Left ventricle myocardium inferior (tissue), 1 donor: ENCODE results near the gene ALKBH4. TPM values are rescaled to one million over a fixed set of nuclear protein-coding genes. Genes with fewer than 3 reads are reported as not detected.
"Not testable (repeated sequence)": the region's sequence is repeated elsewhere in the genome, so short reads cannot be mapped to it uniquely, and the experiment has no call there.

Experiments used
- DNase-seq: peaks from one replicate; pipeline ENCODE4 v3.0.0-alpha.2; 2020
- H3K27ac ChIP-seq: fragments of 200-600 bp; replicated peaks from 2 replicates; pipeline ENCODE4 v1.8.0; 2021
- H3K27me3 ChIP-seq: fragments of 200-600 bp; 2 replicates; pipeline ENCODE4 v1.8.0; 2021; ENCODE audit warnings: low read depth
- H3K36me3 ChIP-seq: fragments of 200-600 bp; 2 replicates; pipeline ENCODE4 v1.8.0; 2021
- H3K4me1 ChIP-seq: fragments of 200-600 bp; 2 replicates; pipeline ENCODE4 v1.8.0; 2021
- H3K4me3 ChIP-seq: fragments of 200-600 bp; 2 replicates; pipeline ENCODE4 v1.8.0; 2021; ENCODE audit warnings: mild to moderate bottlenecking, moderate library complexity
- H3K9me3 ChIP-seq: fragments of 200-600 bp; replicated peaks from 2 replicates; pipeline ENCODE4 v1.8.0; 2021
- CTCF ChIP-seq: fragments of 200-600 bp; IDR thresholded peaks from 2 replicates; pipeline ENCODE4 v1.8.0; 2021; ENCODE audit warnings: antibody characterized with exemption, mild to moderate bottlenecking, borderline replicate concordance
- intact Hi-C: fragments of 100-400 bp; cut with micrococcal nuclease; formaldehyde crosslinking; loops from one replicate; pipeline ENCODE4 v1.11.0; 2022
- total RNA-seq: library from RNA; stranded (reverse); fragmentation: NEBNext Ultra II Directional; extraction: Animal tissue kit (Norgen Biotek cat#: 25700); gene quantifications from one replicate; pipeline ENCODE4 v1.2.1, GENCODE V29; 2021
- donor health status: DM: no; HTN: yes; CAD: no; lungs with severe emphysema.

Gene ALKBH4
- total RNA-seq, 1 donor from 2014 or later: 6.0 TPM

- intact Hi-C loops: no loop called here
- TF ChIP-seq CTCF: no peak
- peaks cover 44% of the 10 kb centered on the region for H3K36me3 ChIP-seq
- DNase-seq: no peak
- H3K27ac ChIP-seq: no peak overlapping the region
- no peaks in the 10 kb centered on the region for H3K27me3 ChIP-seq
- H3K4me3 ChIP-seq: no peak overlapping the region
- H3K4me1 ChIP-seq: peaks cover 18% of the 10 kb centered on the region
- no peaks in the 10 kb centered on the region for H3K9me3 ChIP-seq
Observed at GRCh38 chr7:102459221-102459844, 5.3 kb downstream of the ALKBH4 start.

GRCh38 chr7:102457352-102457924 lies 7.2 kb downstream of the ALKBH4 start:
- Histone ChIP-seq H3K4me3 (no peak overlapping the region), H3K4me1 (peaks cover 4% of the 10 kb centered on the region), H3K36me3 (peaks cover 44% of the 10 kb centered on the region), H3K9me3 (no peaks in the 10 kb centered on the region), H3K27me3 (no peaks in the 10 kb centered on the region), H3K27ac (no peak overlapping the region)
- DNase-seq: no peak
- intact Hi-C loops: no loop called here
- no peak for TF ChIP-seq CTCF

- H3K27ac ChIP-seq: no peak overlapping the region
- H3K4me1 ChIP-seq: peaks cover 4% of the 10 kb centered on the region
- H3K9me3 ChIP-seq: no peaks in the 10 kb centered on the region
- intact Hi-C loops: no loop called here
- DNase-seq: no peak
- TF ChIP-seq CTCF: no peak
- H3K4me3 ChIP-seq: no peak overlapping the region
- no peaks in the 10 kb centered on the region for H3K27me3 ChIP-seq
- H3K36me3 ChIP-seq: peaks cover 44% of the 10 kb centered on the region
Observed at GRCh38 chr7:102456327-102456726, 8.3 kb downstream of the ALKBH4 start.

GRCh38 chr7:102455596-102455995 lies 9.1 kb downstream of the ALKBH4 start:
- peaks cover 44% of the 10 kb centered on the region for H3K36me3 ChIP-seq
- intact Hi-C loops: no loop called here
- no peak overlapping the region for H3K27ac ChIP-seq
- H3K4me3 ChIP-seq: no peak overlapping the region
- no peak for DNase-seq
- H3K4me1 ChIP-seq: peaks cover 4% of the 10 kb centered on the region
- no peaks in the 10 kb centered on the region for H3K9me3 ChIP-seq
- TF ChIP-seq CTCF: no peak
- no peaks in the 10 kb centered on the region for H3K27me3 ChIP-seq

- intact Hi-C loops, DNase-seq: not testable (repeated sequence)
Observed at GRCh38 chr7:102454932-102455331, 9.7 kb downstream of the ALKBH4 start.

GRCh38 chr7:102454468-102454867 lies 10.2 kb downstream of the ALKBH4 start:
- H3K4me1 ChIP-seq: peaks cover 4% of the 10 kb centered on the region
- H3K36me3 ChIP-seq: peaks cover 42% of the 10 kb centered on the region
- no peak overlapping the region for H3K27ac ChIP-seq
- H3K9me3 ChIP-seq: no peaks in the 10 kb centered on the region
- H3K4me3 ChIP-seq: no peak overlapping the region
- no peak for TF ChIP-seq CTCF
- no peak for DNase-seq
- intact Hi-C loops: no loop called here
- H3K27me3 ChIP-seq: no peaks in the 10 kb centered on the region

More at GRCh38 chr7:102454932-102455331, 9.7 kb downstream of the ALKBH4 start:
- H3K27me3 ChIP-seq, H3K4me3 ChIP-seq, H3K4me1 ChIP-seq, H3K9me3 ChIP-seq, H3K27ac ChIP-seq: not testable (repeated sequence)
- H3K36me3 ChIP-seq: peaks cover 44% of the 10 kb centered on the region
